ENCODE data around the gene DPP6.

DPP6 gene

DNA sequence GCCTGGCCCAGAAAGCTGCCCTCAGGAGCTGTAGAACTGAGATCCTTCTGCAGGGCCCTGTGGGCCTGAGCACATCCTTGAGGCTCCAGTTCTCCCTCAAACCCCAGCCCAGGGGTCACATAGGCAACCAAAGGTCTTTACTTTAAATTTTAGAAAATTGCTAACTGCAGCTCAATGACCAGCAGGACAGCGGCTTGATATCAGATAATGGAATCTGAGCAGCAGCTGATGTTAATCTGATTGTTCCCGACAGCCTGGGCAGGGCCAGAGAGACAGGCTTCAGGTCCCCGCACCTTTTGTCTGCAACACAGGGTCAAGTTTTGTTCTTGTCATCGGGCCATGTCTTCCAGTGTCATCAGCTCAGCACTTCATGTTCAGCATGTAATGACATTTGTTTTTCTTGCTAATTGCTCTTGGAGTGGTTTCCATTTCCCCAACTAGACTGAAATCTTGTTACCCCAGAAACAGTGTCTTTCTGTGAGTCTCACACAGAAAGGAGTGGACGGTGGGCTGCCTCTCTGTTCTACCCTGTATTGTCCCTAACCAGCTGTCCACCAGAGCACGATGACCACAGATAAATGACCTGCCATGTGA, 859.8 kb downstream of the DPP6 start:
- DNase-seq (ENCODE audit: insufficient read length, low spot score) (no peak), FAIRE-seq (no peak)
- TF ChIP-seq PAX5 (IDR thresholded peaks at IDR 0.05; ENCODE audit: insufficient read depth, low read length, severe bottlenecking) (no peak), TAF1 (IDR thresholded peaks at IDR 0.05; ENCODE audit: low read depth, low read length) (no peak), SPI1 (IDR thresholded peaks at IDR 0.05; ENCODE audit: low read depth, low read length) (no peak), POLR2AphosphoS5 (IDR thresholded peaks at IDR 0.05; ENCODE audit: low read depth, low read length) (no peak), POLR2A (IDR thresholded peaks at IDR 0.05; ENCODE audit: low read depth, low read length) (no peak), POU2F2 (IDR thresholded peaks at IDR 0.05; ENCODE audit: low read depth, low read length) (no peak)

DNA sequence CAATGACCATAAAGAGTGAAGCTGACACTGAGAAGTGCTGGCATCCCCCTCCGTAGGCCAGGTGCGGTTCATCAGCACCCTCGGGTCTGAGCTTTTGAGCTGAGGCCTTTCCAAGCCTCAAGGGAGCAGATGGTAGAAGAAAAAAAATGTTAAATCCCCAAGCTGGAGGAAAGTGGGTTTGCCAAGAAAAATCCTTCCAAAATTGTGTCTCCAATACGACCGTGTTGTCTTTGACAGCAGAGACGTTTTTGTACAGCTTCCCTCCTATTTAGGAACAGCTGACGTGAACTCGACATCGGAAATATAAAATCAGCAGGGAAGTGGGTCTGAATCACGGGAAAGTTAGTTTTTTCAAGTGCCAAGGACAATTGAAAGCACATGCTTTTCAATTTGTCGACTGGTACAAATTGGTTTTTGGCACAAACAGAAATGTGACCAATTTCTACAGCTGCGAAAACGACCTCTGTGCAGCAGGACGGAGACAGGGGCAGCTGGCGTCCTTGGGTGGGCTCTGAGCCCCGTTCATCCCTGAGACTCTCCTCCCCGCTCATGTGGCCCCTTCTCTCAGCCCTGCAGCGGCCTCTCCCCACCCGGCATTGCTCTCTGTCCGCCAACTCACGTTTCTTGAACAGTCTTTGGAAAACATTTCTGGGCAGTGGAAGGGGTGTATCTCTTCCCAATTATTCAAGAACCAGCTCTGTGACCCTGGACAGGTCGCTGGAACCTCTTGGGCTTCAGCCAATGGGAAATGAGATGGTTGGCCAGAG, 860.9 kb downstream of the DPP6 start:
- FAIRE-seq, result no peak

DNA sequence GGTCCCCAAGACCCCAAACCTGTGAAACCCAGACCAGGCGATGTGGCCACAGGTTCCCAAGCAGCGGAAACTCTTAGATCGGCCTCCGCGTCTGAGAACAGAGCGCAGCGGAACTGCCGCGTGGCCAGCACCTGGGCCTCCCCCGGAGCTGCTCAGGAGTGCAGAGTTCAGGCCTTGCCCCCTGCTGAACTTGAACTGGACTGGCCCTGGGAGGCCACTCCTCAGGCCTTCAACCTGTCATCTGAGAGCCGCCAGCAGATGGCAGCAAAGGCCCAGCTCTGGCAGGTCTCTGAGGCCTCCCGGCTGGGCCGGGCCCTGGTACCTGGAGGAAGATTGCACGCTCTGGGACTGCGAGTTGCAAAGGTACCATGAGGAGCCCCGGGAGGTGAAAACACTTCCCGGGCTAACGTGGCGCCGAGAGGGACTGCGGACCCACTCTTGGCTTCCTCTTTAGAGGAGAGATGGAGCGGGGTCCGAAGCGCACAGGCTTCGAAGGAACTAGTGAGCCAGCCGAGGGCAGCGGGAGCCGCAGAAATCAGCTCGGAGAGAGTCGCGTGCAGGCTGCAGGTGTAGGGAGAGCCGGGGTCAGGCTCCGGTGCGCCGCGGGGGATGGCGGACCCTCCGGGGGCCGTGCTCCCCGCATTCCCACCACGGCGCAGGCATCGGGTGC, 861.6 kb downstream of the DPP6 start:
- FAIRE-seq (peak; percentile 74), DNase-seq (ENCODE audit: insufficient read length, low spot score) (peak; percentile 91)
- no peak for TF ChIP-seq TAF1 (IDR thresholded peaks at IDR 0.05; ENCODE audit: low read depth, low read length)
- TF ChIP-seq SPI1 (IDR thresholded peaks at IDR 0.05; ENCODE audit: low read depth, low read length), result no peak
- no peak for TF ChIP-seq POU2F2 (IDR thresholded peaks at IDR 0.05; ENCODE audit: low read depth, low read length)
- TF ChIP-seq PAX5 (IDR thresholded peaks at IDR 0.05; ENCODE audit: insufficient read depth, low read length, severe bottlenecking), result no peak
- TF ChIP-seq POLR2AphosphoS5 (IDR thresholded peaks at IDR 0.05; ENCODE audit: low read depth, low read length), result no peak
- TF ChIP-seq POLR2A (IDR thresholded peaks at IDR 0.05; ENCODE audit: low read depth, low read length), result no peak

More for the DNA sequence above, 860.9 kb downstream of the DPP6 start:
- TF ChIP-seq POLR2AphosphoS5 (IDR thresholded peaks at IDR 0.05; ENCODE audit: low read depth, low read length), result no peak
- TF ChIP-seq PAX5 (IDR thresholded peaks at IDR 0.05; ENCODE audit: insufficient read depth, low read length, severe bottlenecking), result no peak
- no peak for TF ChIP-seq POLR2A (IDR thresholded peaks at IDR 0.05; ENCODE audit: low read depth, low read length)
- no peak for TF ChIP-seq TAF1 (IDR thresholded peaks at IDR 0.05; ENCODE audit: low read depth, low read length)
- no peak for TF ChIP-seq SPI1 (IDR thresholded peaks at IDR 0.05; ENCODE audit: low read depth, low read length)
- no peak for TF ChIP-seq POU2F2 (IDR thresholded peaks at IDR 0.05; ENCODE audit: low read depth, low read length)
- DNase-seq (ENCODE audit: insufficient read length, low spot score), result no peak

DNA sequence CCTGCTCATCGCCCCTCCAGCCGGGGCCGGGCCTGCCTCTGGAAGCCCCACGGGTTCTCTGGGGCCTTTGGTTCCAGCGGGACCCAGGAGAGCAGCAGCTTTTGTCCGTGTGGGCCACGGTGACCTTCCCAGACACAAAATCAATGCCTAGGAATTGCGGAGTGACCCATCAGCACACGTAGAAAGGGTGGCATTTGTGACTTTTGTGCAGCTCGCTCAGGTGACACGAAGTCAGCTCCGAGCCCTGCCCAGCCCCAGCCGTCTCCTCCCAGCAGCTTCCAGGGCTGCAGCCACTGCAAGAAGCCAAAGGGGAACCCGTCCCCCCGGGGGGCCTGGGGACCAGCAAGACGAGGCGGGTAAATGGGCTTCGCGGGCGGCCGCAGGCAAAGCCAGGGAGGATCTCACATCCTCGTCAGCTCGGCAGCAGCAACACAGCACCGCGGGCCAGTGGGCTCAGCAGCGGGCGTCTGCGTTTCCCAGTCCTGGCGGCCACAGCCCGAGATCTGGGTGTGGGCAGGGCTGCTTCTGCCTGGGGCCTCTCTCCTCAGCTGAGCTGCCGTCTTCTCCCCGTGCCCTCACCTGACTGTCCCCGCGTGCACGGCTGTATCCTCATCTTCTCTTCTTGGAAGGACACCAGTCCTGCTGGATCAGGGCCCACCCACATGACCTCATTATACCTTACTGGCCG, 862.3 kb downstream of the DPP6 start:
- TF ChIP-seq SPI1 (IDR thresholded peaks at IDR 0.05; ENCODE audit: low read depth, low read length) (no peak), TAF1 (IDR thresholded peaks at IDR 0.05; ENCODE audit: low read depth, low read length) (no peak), POLR2AphosphoS5 (IDR thresholded peaks at IDR 0.05; ENCODE audit: low read depth, low read length) (no peak), POU2F2 (IDR thresholded peaks at IDR 0.05; ENCODE audit: low read depth, low read length) (no peak), POLR2A (IDR thresholded peaks at IDR 0.05; ENCODE audit: low read depth, low read length) (no peak)
- DNase-seq (ENCODE audit: insufficient read length, low spot score), result no peak
- no peak for FAIRE-seq

DNA sequence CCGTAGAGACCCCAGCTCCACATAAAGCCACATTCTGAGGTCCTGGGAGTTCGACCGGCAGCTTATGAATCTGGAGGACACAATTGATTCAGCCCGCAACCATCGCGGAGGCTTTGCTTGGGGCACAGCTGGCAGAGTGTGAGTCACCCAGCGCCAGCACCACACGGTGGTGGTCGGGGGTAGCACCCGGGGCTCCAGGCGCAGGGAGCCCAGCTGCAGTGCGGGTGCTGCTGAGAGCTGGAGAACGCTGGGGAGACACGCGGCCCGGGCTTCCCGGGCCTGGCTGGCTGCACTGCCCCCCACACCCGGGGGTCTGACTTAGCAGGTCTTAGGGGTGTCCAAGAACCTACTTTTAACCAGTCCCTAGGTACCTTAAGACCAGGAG, 862.8 kb downstream of the DPP6 start:
- DNase-seq (ENCODE audit: insufficient read length, low spot score) (no peak), FAIRE-seq (no peak)
- TF ChIP-seq PAX5 (IDR thresholded peaks at IDR 0.05; ENCODE audit: insufficient read depth, low read length, severe bottlenecking), result no peak
- no peak for TF ChIP-seq POLR2A (IDR thresholded peaks at IDR 0.05; ENCODE audit: low read depth, low read length)
- no peak for TF ChIP-seq SPI1 (IDR thresholded peaks at IDR 0.05; ENCODE audit: low read depth, low read length)
- no peak for TF ChIP-seq TAF1 (IDR thresholded peaks at IDR 0.05; ENCODE audit: low read depth, low read length)
- no peak for TF ChIP-seq POLR2AphosphoS5 (IDR thresholded peaks at IDR 0.05; ENCODE audit: low read depth, low read length)
- no peak for TF ChIP-seq POU2F2 (IDR thresholded peaks at IDR 0.05; ENCODE audit: low read depth, low read length)

DNA sequence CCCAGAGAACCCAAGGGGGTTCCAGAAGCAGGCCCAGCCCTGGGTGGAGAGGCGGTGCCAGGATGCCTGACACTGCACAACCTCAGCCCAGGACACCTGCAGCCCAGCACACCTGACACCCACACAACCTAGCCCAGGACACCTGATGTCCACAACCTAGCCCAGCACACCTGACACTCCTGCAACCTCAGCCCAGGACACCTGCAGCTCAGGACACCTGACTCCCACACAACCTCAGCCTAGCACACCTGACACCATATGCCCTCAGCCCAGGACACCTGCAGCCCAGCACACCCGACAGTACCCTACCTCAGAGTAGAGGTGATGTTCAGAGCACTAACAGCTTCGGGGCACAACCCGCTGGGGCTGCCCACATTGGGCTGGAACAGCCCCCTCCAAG, 863.4 kb downstream of the DPP6 start:
- DNase-seq (ENCODE audit: insufficient read length, low spot score) (no peak), FAIRE-seq (no peak)
- TF ChIP-seq POLR2AphosphoS5 (IDR thresholded peaks at IDR 0.05; ENCODE audit: low read depth, low read length), result no peak
- no peak for TF ChIP-seq PAX5 (IDR thresholded peaks at IDR 0.05; ENCODE audit: insufficient read depth, low read length, severe bottlenecking)
- no peak for TF ChIP-seq TAF1 (IDR thresholded peaks at IDR 0.05; ENCODE audit: low read depth, low read length)
- TF ChIP-seq POU2F2 (IDR thresholded peaks at IDR 0.05; ENCODE audit: low read depth, low read length), result no peak
- no peak for TF ChIP-seq SPI1 (IDR thresholded peaks at IDR 0.05; ENCODE audit: low read depth, low read length)
- TF ChIP-seq POLR2A (IDR thresholded peaks at IDR 0.05; ENCODE audit: low read depth, low read length), result no peak

DNA sequence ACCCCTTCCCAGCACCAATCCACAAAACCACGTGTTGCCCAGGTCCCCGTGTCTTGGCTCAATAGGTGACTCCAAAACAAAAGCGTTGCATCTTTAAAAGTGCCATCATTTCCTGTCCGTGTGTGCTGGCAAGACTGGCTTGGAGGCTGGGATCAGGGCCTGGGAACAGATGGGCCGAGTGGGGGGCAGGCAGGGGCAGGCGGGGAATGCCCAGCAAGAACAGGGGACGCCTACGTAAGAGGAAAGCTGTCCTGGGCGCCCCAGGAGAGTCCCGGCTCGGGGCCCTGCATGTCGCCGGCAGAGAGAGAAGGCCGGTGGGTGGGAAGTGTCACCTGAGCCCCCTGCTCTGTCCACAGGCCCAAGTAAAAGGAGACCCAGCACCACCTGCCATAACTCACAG, 864.2 kb downstream of the DPP6 start:
- FAIRE-seq (no peak), DNase-seq (ENCODE audit: insufficient read length, low spot score) (no peak)
- TF ChIP-seq POLR2A (IDR thresholded peaks at IDR 0.05; ENCODE audit: low read depth, low read length), result no peak
- TF ChIP-seq TAF1 (IDR thresholded peaks at IDR 0.05; ENCODE audit: low read depth, low read length), result no peak
- no peak for TF ChIP-seq PAX5 (IDR thresholded peaks at IDR 0.05; ENCODE audit: insufficient read depth, low read length, severe bottlenecking)
- no peak for TF ChIP-seq POU2F2 (IDR thresholded peaks at IDR 0.05; ENCODE audit: low read depth, low read length)

DNA sequence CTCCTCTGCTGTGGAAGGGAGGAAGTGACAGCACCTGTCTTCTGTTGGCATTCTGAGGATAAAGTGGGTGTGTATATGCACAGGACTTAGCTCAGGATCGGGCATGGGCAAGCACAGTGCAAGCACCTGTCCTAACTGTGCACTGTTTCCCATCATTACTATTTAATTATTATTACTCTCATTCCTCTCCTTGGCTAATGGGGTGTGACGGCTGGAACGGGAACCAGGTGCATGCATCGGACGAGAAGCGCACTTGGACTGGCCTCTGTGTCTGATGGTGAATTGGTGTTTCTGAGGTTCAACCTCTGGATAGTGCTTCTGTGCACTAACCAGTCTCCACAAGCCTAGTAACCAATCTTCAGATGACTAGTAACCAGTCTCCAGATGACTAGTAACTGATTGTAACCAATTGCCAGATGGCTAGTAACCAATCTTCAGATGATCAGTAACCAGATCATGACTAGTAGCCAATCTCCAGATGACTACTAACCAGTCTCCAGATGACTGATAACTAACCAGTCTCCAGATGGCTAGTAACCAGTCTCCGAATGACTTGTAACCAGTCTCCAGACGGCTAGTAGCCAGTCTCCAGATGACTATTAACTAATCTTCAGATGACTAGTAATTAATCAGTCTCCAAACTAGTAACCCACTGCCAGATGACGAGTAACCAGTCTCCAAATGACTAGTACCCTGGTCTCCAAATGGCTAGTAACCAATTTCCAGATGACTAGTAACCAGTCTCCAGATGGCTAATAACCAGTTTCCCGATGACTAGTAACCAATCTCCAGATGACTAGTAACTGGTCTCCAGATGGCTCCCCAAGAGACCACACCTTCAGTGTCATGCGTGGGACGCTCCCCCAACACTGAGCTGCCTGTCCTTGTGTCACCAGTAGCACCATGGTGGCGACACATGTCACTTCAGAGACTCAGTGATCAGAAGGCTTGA, 864.9 kb downstream of the DPP6 start:
- TF ChIP-seq POLR2A (IDR thresholded peaks at IDR 0.05; ENCODE audit: low read depth, low read length), result no peak
- DNase-seq (ENCODE audit: insufficient read length, low spot score) (no peak), FAIRE-seq (no peak)
